Glomerular visceral epithelial cell (primary cell): ENCODE measurements around the gene TINCR.
A peak's percentile ranks its signal among the peaks of the same experiment; 100 is the strongest.

ENCODE experiments used
- DNase-seq: peaks from one replicate; pipeline ENCODE4 v3.0.0-alpha.2; 2016; ENCODE audit errors: extremely low spot score

TINCR gene

DNA sequence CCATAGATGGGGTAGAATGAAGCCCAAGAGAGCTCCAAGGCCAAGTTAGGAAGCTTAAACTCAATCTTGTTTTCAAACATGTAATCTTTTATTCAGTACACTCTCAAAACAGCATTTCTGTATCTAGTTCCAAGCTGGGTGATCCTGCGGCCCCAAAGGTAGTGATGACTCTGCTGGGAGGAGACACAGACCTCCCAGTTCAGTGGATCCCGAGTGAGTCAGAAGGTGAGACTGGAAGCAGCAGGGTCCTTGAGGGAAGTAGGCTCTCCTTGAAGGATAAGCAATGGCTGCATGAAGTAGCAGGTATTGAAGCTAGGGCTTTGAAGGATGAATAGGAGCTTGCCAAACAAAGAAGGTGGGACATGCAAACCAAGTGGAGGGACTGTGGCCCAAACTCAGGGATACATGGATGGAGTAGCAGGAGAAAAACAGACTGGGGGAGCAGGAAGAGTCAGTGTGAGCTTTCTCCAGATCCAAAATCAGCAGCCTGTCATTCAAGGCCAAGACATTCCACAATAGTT is 9.6 kb downstream of the TINCR start:
- DNase-seq = no peak

- DNase-seq = no peak
Measured at GRCh38 chr19:5557691-5558090, 10.1 kb downstream of the TINCR start.

- DNase-seq = no peak
Measured at GRCh38 chr19:5554828-5555227, 12.9 kb downstream of the TINCR start.

DNA sequence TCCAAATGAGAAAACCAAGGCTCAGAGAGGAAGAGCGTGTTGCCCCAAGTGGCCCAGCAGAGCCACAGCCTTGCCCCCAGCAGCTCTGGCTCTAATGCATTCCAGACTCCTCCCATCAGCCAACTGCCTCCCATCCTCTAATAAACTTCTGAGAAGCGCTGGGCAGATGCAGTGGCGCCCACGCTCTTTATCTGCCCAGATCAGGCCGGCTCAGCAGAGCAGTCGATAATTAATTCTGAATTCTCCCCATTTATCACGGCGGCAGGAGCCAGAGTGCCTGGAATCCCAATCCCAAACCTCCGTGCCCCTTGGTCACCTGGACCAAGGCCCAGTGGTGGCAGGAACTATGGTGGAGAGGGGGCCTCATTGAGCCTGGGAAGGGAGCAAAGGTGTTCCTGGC is 13.9 kb downstream of the TINCR start:
- DNase-seq = no peak

GRCh38 chr19:5547881-5548280 is 19.9 kb downstream of the TINCR start:
- peak; percentile 40 for DNase-seq

GRCh38 chr19:5545984-5546383 is 21.8 kb downstream of the TINCR start:
- no peak for DNase-seq

DNA sequence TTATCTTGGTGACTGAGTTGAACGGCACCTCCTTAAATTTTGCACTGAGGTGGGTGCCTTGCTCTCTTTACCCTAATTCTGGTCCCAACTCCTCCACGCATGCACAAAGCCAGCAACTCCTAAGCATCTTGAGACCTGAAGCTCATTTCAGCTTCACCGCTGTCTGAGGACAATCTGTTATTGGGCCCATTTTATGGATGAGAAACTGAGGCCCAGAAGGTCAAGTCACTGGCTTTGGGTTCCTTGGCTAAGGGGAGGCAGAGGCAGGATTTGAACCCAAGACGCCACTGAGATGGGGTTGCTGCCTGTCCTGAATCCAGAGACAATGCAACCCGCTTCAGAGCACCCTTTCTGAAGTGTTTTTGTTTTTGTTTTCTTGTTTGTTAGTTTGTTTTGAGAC is 22.7 kb downstream of the TINCR start:
- no peak for DNase-seq

DNA sequence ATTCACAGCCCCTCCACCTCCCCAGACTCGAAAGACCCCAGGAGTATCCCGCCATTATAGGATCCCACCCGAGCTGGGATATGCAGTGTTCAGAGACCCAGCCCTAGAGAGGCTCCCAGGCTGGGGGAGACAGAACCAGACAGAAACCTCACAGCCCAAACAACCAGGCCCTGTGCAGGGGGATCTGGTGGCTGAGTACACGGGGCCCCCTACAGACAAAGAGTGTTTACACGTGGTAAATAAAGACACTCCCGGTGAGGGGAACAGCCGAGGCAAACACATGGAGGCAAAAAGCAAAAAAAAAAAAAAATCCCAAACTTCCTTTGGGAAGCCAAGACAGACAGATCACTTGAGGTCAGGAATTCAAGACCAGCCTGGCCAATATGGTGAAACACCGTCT is 25.1 kb downstream of the TINCR start:
- DNase-seq = no peak

DNA sequence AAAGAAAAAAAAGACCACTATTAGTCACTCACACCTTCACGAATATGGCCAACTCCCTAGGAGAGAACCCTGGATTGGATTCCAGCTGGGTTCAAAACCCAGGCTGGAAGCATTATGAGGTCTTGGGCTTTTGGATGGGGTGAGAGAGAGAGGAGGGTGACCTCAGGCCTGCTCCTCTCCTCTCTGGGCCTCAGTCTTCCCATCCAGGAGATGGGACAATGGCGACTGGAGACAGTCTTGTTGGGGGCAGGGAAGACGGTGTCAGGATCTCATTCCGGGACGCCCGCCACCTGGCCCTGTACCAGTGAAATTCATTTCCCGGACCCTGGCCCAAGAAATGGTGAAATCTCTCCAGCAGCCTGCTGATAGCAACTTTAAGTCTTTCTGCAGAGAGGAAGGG is 26.3 kb downstream of the TINCR start:
- no peak for DNase-seq

DNA sequence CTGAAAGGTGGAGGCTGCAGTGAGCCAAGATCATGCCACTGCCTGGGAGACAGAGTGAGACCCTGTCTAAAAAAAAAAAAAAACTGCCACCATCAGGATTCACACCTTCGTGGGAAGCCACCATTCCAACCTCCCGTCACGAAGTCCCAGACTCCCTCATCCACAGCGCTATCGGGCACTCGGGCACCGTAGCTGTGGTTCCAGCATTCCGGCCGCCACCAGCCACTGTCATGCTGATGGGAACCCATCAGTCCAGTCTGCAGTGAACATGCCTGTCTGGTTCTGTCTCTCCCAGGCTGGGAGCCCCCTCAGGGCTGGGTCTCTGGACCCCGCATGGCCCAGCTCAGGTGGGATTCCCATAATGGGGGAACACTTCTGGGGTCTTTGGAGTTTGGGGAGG is 27.5 kb downstream of the TINCR start:
- no peak for DNase-seq

GRCh38 chr19:5537870-5538269 is 29.9 kb downstream of the TINCR start:
- DNase-seq = no peak

DNA sequence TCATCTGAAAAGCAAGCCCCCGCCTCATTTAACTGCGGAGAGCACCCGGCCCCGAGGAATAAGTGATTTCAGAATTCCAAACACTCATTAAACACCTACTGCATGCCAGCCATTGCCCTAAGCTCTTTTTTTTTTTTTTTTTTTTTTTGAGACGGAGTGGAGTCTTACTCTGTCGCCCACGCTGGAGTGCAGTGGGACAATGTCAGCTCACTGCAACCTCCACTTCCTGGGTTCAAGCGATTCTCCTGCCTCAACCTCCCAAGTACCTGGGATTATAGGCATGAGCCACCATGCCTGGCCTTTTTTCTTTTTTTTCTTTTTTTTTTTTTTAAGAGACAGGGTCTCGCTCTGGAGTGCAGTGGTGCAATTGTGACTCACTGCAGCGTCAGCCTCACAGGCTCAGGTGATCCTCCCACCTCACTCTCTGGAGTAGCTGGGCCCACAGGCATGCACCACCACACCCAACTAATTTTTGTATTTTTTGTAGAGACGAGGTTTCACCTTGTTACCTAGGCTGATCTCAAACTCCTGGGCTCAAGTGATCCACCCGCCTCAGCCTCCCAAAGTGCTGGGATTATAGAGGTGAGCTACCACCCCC is 30.7 kb downstream of the TINCR start:
- peak; percentile 20 for DNase-seq

DNA sequence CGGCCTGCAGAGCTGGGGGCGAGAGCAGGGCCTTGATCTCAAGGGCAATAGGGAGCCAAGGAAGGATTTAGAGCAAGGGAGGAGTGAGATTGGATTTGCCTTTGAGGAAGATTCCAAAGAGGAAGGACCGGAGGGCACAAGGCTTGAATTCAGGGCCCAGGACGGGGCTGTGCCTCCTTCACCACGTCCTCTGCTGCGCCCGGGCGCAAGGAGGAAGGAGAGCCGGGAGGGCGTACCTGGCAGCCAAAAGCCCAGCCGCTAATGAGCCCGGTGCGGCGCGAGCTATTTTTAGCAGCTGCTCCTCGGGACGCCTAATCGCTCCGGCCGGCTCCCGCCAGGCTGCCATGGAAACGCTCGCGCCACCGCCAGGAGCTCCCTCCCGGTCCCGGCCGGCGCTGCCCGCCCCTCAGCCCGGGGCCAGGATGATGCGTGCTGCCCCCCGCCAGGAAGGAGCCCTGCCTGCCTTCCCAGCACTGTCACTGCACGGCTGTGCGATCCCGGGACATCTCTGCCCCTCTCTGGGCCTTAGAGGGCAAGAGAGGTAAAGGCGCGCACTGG is 31.3 kb downstream of the TINCR start:
- DNase-seq = peak; percentile 17

DNA sequence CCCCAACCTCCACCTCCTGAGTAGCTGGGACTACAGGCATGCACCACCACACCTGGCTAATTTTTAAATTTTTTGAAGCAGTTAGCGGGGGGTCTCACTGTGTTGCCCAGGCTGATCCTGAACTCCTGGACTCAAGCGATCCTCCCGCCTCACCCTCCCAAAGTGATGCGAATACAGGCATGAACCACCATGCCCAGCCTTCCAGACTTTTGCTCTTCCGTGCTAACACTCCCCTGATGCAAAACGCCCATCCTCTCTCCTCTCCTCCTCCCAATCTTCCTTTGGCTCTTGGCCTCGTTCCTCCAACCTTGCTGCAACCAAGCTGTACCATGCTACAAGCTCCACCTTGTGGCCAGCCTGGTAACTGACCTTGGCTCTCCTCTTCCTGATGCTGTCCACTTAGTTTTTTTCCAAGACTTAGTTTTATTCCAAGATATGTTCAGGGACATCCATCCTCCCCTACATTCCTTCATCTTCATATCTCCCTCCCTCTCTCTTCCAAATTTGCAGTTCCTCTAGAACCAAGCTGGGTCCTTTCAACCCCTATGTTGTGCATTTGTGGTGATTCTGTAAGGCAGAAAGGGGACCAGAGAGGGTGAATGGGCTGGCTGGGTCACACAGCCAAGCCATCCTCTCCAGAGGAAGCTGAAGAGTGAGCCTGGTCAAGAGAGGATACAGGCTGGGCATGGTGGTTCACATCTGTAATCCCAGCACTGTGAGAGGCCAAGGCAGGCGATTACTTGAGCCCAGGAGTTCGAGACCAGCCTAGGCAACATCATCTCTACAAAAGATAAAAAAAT is 32.8 kb downstream of the TINCR start:
- no peak for DNase-seq

GRCh38 chr19:5533257-5533656 is 34.5 kb downstream of the TINCR start:
- no peak for DNase-seq

DNA sequence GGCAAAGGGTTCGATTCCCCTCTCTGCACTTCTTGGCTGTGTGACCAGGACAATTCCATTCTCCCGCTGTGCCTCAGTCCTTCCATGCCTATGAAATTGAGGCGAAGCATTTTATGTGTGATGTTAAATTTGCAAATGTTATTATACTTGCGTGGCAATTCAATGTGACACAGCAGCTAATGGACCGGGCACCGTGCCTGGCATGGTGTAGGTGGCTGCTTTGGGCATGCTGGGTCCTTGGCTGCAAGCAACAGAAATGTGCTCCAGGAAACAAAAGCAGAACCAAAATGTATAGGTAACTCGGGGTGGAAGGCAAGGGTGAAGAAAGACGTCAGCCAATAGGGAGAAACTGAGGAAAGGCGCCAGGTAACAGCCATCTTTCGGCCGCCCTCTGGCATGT is 37.1 kb downstream of the TINCR start:
- no peak for DNase-seq

DNA sequence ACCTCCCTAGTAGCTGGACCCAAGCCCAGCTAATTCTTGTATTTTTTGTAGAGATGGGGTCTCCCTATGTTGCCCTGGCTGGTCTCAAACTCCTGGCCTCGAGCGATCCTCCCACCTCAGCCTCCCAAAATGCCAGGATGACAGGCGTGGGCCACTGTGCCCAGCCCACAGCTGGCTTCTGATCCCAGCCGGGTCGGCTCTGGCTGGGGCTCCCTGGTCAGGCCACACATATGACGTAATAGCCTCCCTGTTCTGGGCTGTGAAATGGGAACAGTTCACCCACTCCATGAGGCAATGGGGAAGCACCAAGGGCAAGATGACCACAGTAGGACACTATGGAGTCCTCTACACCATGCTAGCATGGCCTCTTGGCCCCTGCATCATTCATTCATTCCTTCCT is 41.1 kb downstream of the TINCR start:
- DNase-seq = no peak

DNA sequence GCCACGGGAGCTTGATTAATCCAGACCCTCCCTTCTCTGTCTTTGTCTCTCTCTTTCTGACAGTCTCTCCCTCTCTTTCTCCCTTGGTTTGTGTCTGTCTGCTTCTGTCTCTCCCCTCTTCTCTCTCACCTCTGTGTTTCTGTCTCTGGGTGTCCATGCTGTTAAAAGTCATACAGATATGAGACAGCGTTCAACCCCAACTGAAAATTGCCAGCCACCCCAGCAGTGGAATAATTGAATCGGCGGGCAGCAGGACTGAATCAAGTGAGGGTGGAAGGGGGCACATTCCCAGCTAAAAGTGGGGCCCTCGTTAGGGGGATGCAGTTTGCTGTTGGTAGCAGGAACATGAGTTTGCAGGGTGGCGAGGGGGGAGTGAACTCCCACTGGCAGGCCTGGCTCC is 43.7 kb downstream of the TINCR start:
- DNase-seq = no peak

DNA sequence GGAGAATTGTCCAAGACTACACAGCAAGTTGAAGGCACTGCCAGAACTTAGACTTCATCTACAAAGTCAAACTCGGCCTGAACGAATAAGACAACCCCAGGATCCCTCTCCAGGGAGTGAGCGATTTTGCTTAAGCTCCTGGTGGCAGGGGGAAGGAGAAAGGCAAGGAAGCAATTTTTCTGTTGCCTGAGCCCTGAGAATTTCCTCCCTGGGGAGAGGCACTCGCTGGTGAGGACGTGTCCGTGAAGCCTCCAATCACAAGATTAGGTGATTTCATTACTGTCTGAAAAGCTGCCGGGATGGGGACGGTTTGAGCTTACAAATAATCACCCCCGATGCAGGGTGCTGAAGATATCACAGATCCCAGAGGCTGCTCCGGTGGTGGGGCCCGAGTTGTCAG is 45.6 kb downstream of the TINCR start:
- no peak for DNase-seq

DNA sequence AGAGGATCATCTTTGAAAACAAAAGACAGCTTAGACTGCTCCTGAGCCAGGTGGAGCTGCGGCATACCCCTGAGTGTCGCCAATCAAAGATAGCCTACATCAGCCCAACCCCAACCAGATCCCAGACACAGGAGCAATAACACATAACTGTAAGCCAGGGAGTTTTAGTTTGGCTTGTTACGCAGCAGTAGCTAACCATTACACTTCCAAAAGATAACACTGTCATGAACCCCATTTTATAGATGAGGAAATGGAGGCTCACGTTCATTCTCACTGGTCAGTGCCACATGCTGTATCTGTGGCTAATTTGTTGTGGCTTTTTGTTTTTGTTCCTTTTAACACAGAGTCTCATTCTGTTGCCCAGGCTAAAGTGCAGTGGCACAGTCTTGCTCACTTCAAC is 47.3 kb downstream of the TINCR start:
- DNase-seq = no peak

DNA sequence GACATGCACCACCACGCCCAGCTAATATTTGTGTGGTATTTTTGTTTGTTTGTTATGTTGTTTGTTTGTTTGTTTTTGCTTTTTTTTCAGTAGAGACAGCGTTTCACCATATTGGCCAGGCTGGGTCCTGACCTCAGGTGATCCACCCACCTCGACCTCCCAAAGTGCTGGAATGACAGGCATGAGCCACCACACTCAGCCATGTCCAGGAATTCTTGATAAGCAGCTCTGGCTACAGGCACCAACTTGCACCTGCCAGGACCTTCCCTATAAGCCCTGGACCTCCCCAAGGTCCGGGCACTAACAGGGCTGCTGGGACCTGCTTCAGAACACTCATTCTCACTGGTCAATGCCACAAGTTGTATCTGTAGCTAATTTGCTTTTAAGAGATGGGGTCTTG is 48.7 kb downstream of the TINCR start:
- no peak for DNase-seq

- DNase-seq = no peak
Measured at GRCh38 chr19:5515737-5516136, 52.0 kb downstream of the TINCR start.

DNA sequence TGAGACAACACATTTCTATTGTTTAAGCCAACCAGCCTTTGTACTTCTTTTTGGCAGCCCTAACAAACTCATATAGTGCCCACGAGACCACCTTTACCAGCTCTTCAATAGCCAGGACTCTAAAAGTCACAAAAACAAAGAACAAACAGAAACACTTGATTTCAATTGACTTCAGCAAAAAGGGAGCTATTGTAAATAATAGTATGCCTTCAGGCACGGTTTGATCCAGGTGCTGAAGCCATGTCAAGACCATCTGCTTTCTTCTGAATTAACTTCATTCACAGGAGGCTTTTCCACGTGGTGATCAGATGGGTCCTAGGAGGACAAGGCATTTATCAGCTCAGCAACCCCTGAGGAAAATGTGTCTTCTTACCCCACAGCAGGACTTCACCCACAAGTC is 53.8 kb downstream of the TINCR start:
- no peak for DNase-seq
